Right atrium auricular region (tissue), 2 donors: Measurements from ENCODE around the gene DLAT. TPM values are rescaled to one million over a fixed set of nuclear protein-coding genes. Genes with fewer than 3 reads are reported as not detected.
"Not testable (repeated sequence)": the region's sequence is repeated elsewhere in the genome, so short reads cannot be mapped to it uniquely, and the experiment has no call there.

Experiments used
- DNase-seq: peaks from one replicate; pipeline ENCODE4 v3.0.0-alpha.2; 2019; ENCODE audit warnings: low spot score
- H3K27ac ChIP-seq, 2 donors: fragments of 200-600 bp; sonication (generic); 1 replicate in 1 of 2; 2 replicates in 1 of 2; pipeline ENCODE4 v1.5.1; 2016 to 2019
- H3K27me3 ChIP-seq, 2 donors: fragments of 200-600 bp; sonication (generic); one replicate each; pipeline versions ENCODE4 v1.5.1 to v1.6.0; 2017 to 2019
- H3K36me3 ChIP-seq: fragments of 200-600 bp; sonication (generic); one replicate; pipeline ENCODE4 v1.5.1; 2016
- H3K4me1 ChIP-seq, 2 donors: fragments of 200-600 bp; sonication (generic); one replicate each; pipeline versions ENCODE4 v1.5.1 to v1.6.0; 2017 to 2019
- H3K4me3 ChIP-seq, 2 donors: fragments of 200-600 bp; sonication (generic); 1 replicate in 1 of 2; 2 replicates in 1 of 2; pipeline ENCODE4 v1.5.1; 2017 to 2019; ENCODE audit warnings: mild to moderate bottlenecking in 1 of 2, moderate library complexity in 1 of 2
- H3K9me3 ChIP-seq, 2 donors: fragments of 200-600 bp; sonication (generic); one replicate each; pipeline ENCODE4 v1.5.1; 2019
- CTCF ChIP-seq, 2 donors: fragments of 200-600 bp; sonication (generic); IDR thresholded peaks; one replicate each; pipeline ENCODE4 v1.5.1; 2019; ENCODE audit warnings: antibody characterized with exemption in 2 of 2
- total RNA-seq, 2 donors: library from RNA; depleted of rRNA; stranded (reverse); fragments of >200 nt; gene quantifications; one replicate each; pipeline ENCODE4 v1.1.0, GENCODE V29; 2016

The DLAT gene
- total RNA-seq, 2 donors from 2014 or later = 58.5 to 98.1 TPM

- Histone ChIP-seq H3K27me3 (no peaks in the 10 kb centered on the region), H3K9me3 (no peaks in the 10 kb centered on the region), H3K4me3 (no peak overlapping the region), H3K4me1 (peaks cover 0 to 11% of the 10 kb centered on the region in 2 donors), H3K27ac (no peak overlapping the region), H3K36me3 (peaks cover 60% of the 10 kb centered on the region)
- TF ChIP-seq CTCF (IDR thresholded peaks at IDR 0.05) = no peak
- DNase-seq = no peak
Measured at GRCh38 chr11:112000703-112001102, 24.5 kb upstream of the DLAT start.

- TF ChIP-seq CTCF (IDR thresholded peaks at IDR 0.05) = no peak
- peaks cover 47% of the 10 kb centered on the region for H3K36me3 ChIP-seq
- H3K27me3 ChIP-seq = no peaks in the 10 kb centered on the region
- peak overlapping the region; percentile 39 to 73 for H3K27ac ChIP-seq
- H3K4me1 ChIP-seq = peaks cover 0 to 11% of the 10 kb centered on the region in 2 donors
- H3K4me3 ChIP-seq = no peak overlapping the region
- DNase-seq = no peak
- no peaks in the 10 kb centered on the region for H3K9me3 ChIP-seq
Measured at GRCh38 chr11:112002491-112003216, 22.6 kb upstream of the DLAT start.

- no peaks in the 10 kb centered on the region for H3K27me3 ChIP-seq
- H3K4me1 ChIP-seq = peaks cover 0 to 11% of the 10 kb centered on the region in 2 donors
- H3K9me3 ChIP-seq = no peaks in the 10 kb centered on the region
- no peak overlapping the region for H3K4me3 ChIP-seq
- TF ChIP-seq CTCF (IDR thresholded peaks at IDR 0.05) = peak in 1 of 2 donors; percentile 48
- peaks cover 30% of the 10 kb centered on the region for H3K36me3 ChIP-seq
- DNase-seq = no peak
- peak overlapping the region in 1 of 2 donors; percentile 14 for H3K27ac ChIP-seq
Measured at GRCh38 chr11:112004389-112004788, 20.8 kb upstream of the DLAT start.

GRCh38 chr11:112005422-112006094 is 19.6 kb upstream of the DLAT start:
- Histone ChIP-seq H3K36me3 (peaks cover 18% of the 10 kb centered on the region), H3K4me3 (no peak overlapping the region)

GRCh38 chr11:112006095-112006441 is 19.1 kb upstream of the DLAT start:
- peaks cover 13% of the 10 kb centered on the region for H3K36me3 ChIP-seq
- H3K4me1 ChIP-seq = peaks cover 0 to 11% of the 10 kb centered on the region in 2 donors
- DNase-seq, H3K4me3 ChIP-seq, H3K27me3 ChIP-seq, H3K27ac ChIP-seq, H3K9me3 ChIP-seq: not testable (repeated sequence)

More at GRCh38 chr11:112005422-112006094, 19.6 kb upstream of the DLAT start:
- no peak for TF ChIP-seq CTCF (IDR thresholded peaks at IDR 0.05)
- Histone ChIP-seq H3K9me3 (no peaks in the 10 kb centered on the region), H3K27ac (no peak overlapping the region), H3K27me3 (no peaks in the 10 kb centered on the region), H3K4me1 (peaks cover 0 to 11% of the 10 kb centered on the region in 2 donors)
- no peak for DNase-seq

- not testable (repeated sequence) for H3K27me3 ChIP-seq, H3K27ac ChIP-seq, H3K4me3 ChIP-seq, DNase-seq, H3K36me3 ChIP-seq, H3K4me1 ChIP-seq, H3K9me3 ChIP-seq
Measured at GRCh38 chr11:112011451-112011850, 13.8 kb upstream of the DLAT start.
